ENCODE measurements around the gene KDR.

KDR gene

GRCh38 chr4:55123791-55124190 lies 1.6 kb downstream of the KDR start:
- no peak for DNase-seq (ENCODE audit: low spot score)

DNA sequence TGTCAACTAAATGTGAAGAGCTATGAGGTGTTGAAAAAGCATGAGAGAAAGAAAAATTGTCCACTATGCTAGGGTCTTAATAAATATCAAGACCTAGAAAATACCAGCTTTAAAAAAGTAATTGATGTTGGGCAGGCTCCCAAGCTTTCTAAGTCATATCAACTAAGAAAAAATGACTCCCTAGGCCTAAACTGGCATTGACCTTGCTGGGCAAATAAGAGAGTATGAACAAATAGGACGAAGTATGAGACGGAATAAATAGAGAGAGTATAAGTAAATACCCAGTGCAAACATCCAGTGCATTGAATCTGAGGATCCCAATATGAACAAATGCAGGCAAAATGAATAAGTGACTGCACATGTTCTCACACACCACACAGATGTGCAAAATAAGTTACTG lies 3.2 kb downstream of the KDR start:
- DNase-seq (ENCODE audit: low spot score), result no peak

DNA sequence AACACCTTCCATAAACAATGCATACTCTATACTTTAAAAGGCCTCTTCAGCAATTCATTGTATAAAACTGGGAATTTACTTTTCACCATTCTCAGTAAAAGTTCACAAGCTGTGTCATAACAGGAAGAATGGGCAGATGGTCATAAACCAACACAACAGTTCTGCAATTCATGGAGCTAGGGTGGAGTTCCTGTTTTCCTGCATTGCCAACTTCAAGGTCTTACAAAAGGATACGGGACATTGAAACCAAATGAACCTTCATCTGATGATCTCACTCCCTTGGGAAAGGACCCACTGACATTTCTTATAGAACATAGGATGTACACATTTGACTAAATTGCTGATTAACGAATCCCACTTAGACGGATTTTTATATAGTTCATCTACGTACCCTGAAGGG lies 4.1 kb downstream of the KDR start:
- no peak for DNase-seq (ENCODE audit: low spot score)

DNA sequence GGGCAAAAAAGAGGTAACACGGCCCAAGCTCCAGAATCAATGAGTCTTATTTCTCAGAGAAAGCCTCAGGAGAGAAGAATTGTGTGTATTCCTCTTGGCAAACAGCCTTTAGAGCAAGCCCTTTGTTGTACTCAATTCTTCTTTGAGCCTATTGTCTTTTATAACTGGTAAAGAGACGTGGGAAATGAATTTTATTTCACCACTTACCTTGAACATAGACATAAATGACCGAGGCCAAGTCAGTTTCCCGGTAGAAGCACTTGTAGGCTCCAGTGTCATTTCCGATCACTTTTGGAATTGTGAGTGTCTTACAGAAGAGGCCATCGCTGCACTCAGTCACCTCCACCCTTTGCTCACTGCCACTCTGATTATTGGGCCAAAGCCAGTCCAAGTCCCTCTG lies 7.0 kb downstream of the KDR start:
- no peak for DNase-seq (ENCODE audit: low spot score)

DNA sequence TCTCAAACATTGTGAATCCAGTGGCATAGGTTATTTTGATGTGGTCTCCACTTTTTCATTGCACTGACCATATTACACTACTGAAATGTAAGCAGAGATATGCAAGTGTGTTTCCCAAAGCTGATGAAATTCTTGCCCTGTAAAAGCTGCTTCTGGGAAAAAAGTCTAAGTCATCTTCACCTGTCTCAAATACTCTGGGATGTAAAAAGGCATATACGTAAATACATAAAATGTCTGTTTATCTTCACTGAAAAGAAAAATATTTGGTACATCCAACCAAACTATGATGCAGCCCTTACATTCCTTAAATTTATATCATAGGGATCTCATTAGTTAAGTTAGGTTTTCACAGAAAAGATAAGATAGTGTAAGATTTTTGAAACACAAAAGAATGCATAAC lies 7.9 kb downstream of the KDR start:
- no peak for DNase-seq (ENCODE audit: low spot score)

- no peak for DNase-seq (ENCODE audit: low spot score)
Measured at GRCh38 chr4:55116450-55116849, 8.9 kb downstream of the KDR start.

DNA sequence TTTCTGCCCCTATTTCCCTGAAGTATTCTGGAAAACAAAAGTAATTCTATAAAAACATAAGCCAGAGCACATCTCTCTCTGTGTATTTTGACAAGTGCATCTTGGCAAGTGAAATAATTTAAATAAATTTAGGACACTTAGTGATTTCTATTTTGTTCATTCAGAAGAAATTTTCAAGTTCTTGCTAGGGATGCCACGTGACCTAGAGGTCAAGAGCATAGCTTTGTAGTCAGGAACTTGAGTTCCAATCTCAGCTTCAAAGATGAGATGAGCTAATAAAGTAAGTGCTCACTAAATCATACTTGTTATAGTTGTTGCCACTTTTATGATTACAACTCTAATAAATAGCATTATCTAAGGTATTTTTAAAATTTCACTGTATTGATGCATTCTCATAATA lies 13.8 kb downstream of the KDR start:
- DNase-seq (ENCODE audit: low spot score), result no peak

- DNase-seq (ENCODE audit: low spot score), result no peak
Measured at GRCh38 chr4:55110131-55110530, 15.3 kb downstream of the KDR start.

- DNase-seq (ENCODE audit: low spot score), result no peak
Measured at GRCh38 chr4:55107054-55107453, 18.3 kb downstream of the KDR start.

DNA sequence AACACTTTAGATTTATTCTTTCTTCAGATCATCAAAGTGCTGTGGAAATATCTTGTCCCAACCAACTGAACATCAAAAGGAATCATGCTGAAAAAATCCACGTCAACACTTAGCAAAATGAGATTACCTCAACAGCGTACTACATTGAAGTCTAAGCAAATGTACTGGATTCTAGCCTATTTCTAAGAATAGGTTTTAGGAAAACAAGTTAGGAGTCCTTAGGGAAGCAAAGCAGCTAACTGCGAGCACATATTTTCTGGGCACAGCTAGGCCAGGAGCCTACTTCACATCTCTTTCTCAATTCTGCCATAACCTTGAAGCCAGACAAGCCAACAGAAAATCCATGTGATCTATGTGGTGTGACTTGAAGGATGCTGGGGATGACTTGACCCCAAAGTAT lies 22.2 kb downstream of the KDR start:
- DNase-seq (ENCODE audit: low spot score), result no peak

DNA sequence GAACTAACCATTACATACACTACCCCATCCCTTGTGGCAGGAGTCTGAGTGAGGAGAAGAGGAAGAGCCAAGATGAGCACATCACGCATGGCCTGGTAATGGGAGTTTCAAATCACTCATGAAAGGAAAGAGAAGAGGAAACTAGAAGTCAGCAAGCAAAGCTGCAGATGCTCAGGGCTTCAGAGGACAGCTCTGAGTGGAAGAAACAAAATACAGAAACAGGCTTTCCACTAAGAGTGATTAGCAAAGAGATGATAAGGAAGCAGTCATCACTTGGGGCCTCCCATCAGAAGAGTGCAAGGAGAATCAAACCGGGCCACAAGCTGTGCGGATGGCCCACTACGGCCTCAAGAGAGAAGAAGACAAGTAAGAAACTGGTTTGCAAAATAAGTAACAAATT lies 25.6 kb downstream of the KDR start:
- DNase-seq (ENCODE audit: low spot score), result no peak

GRCh38 chr4:55098456-55099204 lies 26.8 kb downstream of the KDR start:
- no peak for DNase-seq (ENCODE audit: low spot score)

- DNase-seq (ENCODE audit: low spot score), result no peak
Measured at GRCh38 chr4:55096619-55097018, 28.8 kb downstream of the KDR start.

- no peak for DNase-seq (ENCODE audit: low spot score)
Measured at GRCh38 chr4:55096045-55096444, 29.4 kb downstream of the KDR start.

GRCh38 chr4:55092504-55092903 lies 32.9 kb downstream of the KDR start:
- no peak for DNase-seq (ENCODE audit: low spot score)

DNA sequence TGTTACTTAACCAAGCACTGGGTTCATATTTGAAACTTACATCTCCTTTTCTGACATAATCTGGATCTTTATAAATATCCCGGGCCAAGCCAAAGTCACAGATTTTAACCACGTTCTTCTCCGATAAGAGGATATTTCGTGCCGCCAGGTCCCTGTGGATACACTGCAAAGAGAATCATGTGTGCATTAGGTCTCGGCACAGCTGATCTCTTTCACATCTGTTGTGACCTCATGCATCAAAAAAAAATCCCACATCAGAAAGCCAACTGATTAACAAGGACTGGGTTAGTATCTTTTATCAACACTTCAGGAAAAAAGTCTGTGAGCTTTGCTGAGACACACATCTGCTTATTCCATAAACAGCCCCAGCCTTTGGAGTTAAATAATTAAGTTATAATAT lies 35.5 kb downstream of the KDR start:
- no peak for DNase-seq (ENCODE audit: low spot score)

GRCh38 chr4:55087913-55088260 lies 37.5 kb downstream of the KDR start:
- DNase-seq (ENCODE audit: low spot score), result no peak

- DNase-seq (ENCODE audit: low spot score), result no peak
Measured at GRCh38 chr4:55087009-55087912, 38.1 kb downstream of the KDR start.

- no peak for DNase-seq (ENCODE audit: low spot score)
Measured at GRCh38 chr4:55086578-55086977, 38.8 kb downstream of the KDR start.

GRCh38 chr4:55083735-55084134 lies 41.7 kb downstream of the KDR start:
- no peak for DNase-seq (ENCODE audit: low spot score)

DNA sequence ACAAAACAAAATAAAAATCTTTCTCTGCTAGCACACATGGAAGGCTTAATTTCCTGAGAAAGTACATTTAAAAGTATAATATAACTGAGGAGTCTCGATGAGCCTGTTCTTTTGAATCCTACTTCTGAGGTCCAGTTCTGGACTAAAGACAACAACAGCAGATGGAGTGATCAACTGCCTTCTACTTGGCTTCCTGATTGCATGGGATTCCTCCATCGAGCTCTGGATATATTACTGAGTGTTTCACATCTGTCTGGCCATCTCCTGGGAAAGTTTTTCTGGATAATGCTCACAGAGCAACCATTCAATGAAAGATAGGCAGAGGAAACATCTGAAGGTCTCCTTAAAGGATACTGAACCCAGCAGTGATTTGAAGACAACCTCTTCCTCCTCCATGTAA lies 42.6 kb downstream of the KDR start:
- no peak for DNase-seq (ENCODE audit: low spot score)

DNA sequence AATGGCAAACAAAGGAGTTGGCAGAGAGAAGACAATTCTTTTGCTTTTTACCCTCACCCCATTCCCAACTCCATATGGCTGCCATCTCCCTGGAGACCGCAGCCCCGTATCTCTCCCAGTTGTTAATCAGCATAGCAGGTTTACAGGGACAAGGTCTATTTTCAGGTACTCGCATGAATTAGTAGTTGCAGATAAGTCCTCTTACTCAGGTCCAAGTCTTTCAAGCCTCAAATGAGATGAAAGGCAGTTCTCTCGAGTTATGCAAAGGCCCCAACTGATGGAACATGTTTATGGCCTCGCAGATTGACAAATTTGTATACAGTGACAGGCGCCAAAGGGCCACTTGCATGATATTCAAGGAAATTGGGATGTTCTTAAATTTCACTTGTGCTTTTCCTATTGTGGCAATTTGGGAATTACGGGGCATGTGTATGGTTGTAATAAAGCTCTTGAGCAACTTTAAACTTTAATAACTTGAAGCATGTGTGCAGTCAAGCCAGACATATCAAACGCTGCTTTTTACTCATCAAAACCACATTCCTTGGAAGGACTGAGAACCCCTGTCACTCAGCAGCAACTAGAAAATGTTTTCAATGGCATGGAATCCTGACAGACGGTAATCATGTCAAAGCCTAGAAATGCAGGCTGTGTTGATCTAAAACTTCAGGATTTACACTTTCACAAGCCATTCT lies 45.1 kb downstream of the KDR start:
- no peak for DNase-seq (ENCODE audit: low spot score)
